Measurements from ENCODE around the gene OPN1MW.
"Not testable (repeated sequence)": the region's sequence is repeated elsewhere in the genome, so short reads cannot be mapped to it uniquely, and the experiment has no call there.

DNA sequence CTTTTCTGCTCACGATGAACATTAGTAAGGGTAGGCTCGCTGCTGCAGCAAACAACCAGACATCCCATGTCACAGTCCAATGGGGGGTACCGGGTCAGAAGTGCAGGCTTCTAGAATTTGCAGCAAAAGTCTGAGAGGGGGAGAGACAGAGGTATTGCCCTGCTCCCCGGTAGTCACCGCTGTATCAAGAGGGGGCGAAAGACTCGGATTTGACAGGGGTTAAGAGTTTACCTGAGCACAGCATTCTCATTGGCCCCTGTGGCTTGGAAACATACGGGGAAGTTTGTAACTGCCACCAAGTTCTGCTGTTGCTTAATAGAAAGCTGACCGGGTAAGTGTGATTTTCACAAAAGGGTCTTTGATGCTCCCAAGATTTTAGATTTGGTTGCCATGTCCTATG is 28.7 kb downstream of the OPN1MW start:
- TF ChIP-seq, protein P1, sequence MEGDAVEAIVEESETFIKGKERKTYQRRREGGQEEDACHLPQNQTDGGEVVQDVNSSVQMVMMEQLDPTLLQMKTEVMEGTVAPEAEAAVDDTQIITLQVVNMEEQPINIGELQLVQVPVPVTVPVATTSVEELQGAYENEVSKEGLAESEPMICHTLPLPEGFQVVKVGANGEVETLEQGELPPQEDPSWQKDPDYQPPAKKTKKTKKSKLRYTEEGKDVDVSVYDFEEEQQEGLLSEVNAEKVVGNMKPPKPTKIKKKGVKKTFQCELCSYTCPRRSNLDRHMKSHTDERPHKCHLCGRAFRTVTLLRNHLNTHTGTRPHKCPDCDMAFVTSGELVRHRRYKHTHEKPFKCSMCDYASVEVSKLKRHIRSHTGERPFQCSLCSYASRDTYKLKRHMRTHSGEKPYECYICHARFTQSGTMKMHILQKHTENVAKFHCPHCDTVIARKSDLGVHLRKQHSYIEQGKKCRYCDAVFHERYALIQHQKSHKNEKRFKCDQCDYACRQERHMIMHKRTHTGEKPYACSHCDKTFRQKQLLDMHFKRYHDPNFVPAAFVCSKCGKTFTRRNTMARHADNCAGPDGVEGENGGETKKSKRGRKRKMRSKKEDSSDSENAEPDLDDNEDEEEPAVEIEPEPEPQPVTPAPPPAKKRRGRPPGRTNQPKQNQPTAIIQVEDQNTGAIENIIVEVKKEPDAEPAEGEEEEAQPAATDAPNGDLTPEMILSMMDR (conservative IDR thresholded peaks at IDR 0.05 in 1 of 2, IDR thresholded peaks at IDR 0.05 in 1 of 2; ENCODE audit: extremely low read depth in 1 of 2, insufficient read depth in 1 of 2, low read depth in 1 of 2, low read length in 2 of 2): not testable (repeated sequence)
- TF ChIP-seq EZH2 (IDR thresholded peaks at IDR 0.05; ENCODE audit: borderline replicate concordance, low read length): not testable (repeated sequence)

Data from mammary epithelial cell (primary cell).